8988T (cell line): ENCODE measurements around the gene TACC2.

ENCODE experiments used
- DNase-seq: peaks from one replicate; pipeline ENCODE4 v3.0.0; 2011

Gene TACC2

GRCh38 chr10:122286867-122287266 is 297.9 kb downstream of the TACC2 start:
- DNase-seq = peak; percentile 40

DNA sequence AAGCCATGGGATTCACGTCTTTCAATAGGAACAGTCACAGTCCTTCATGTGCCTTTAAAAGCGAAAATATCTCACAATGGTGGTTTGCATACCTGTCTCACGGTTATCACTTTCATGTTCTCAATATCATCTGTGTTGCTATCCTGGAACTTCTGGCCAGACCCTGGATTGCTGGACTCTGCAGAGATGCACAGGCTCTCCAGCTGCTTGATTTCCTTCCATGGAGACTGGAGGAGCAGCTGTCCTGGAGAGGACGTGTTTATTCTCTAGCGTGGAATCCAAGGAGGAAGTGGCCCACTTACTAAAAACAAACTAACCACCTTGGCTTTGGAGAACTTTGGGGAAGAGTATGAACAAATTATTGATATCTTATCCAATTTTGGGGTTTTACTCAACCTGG is 298.6 kb downstream of the TACC2 start:
- DNase-seq = no peak

DNA sequence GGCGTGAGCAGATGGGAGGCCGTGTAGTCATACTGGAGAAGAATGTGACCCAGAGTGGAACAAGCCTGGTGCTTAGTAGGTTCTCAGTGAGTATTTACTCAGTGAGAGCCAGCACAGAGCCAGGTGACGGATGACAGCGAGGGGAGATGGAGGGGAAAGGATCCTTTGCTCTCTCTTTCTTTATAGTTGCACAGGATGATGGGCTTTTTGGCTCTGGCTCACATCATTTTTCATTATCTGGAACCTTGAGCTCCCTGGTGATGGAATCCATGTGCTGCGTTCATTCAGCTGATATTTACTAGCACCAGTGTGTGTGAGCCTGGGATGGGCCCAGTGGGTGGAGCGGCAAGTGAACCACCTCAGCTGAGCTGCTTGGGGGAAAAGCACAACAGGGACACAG is 299.3 kb downstream of the TACC2 start:
- no peak for DNase-seq

DNA sequence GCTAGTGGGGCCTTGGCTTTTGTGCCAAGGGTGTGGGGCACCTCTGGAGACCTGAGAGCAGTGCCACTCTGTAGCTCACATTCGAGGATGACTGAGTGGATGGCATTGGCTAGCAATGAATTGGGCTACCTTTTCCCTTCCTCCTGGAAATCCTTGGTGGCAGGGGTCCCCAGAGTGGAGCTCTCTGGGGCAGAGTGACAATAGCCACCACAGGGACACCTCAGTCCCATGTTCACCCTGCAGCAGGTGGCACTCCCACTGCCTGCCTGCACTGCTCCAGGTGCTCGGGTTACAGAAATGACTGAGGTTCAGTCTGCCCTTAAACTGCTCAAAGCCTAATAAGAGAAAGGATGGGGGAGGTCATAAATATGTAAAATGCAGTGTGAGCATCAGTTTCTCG is 300.0 kb downstream of the TACC2 start:
- no peak for DNase-seq

DNA sequence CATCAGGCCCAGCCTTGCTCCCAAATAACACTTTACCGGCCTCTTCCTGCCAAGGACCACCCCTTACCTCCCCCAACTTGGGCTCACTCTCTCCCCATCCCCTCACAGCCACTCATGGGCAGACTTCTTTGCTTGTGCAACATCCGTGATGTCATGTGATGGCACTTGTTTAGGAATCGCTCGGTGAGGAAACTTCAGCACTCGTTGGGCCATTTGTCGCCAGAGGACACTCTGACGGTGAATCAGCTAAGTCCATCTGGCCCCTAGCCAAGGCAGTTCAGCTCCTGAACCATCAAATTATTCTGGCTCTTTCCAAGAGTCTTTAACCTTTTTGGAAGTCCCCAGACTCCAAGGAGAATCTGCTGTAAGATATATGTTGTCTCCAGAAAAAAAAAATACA is 301.4 kb downstream of the TACC2 start:
- no peak for DNase-seq

GRCh38 chr10:122290833-122291532 is 302.0 kb downstream of the TACC2 start:
- DNase-seq = no peak

GRCh38 chr10:122291739-122292138 is 302.8 kb downstream of the TACC2 start:
- DNase-seq = no peak

DNA sequence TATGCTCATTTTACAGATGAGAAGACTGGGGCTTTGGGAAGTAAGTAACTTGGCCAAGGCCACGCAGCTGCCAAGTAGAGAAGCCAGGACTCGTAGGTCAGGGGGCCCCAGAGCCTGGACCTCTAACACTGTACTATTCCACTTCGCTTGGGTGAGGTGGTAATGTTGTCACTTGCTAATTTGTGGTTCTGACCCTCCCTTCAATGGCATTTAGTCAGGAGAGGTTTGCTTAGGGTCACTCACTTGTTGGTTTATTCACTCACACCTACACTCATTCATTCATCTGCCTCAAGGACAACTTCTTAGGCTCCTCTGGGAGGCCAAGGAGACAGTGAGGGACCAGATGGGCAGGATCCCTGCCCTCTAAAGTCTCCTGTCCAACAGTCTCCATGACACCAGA is 303.4 kb downstream of the TACC2 start:
- DNase-seq = no peak

DNA sequence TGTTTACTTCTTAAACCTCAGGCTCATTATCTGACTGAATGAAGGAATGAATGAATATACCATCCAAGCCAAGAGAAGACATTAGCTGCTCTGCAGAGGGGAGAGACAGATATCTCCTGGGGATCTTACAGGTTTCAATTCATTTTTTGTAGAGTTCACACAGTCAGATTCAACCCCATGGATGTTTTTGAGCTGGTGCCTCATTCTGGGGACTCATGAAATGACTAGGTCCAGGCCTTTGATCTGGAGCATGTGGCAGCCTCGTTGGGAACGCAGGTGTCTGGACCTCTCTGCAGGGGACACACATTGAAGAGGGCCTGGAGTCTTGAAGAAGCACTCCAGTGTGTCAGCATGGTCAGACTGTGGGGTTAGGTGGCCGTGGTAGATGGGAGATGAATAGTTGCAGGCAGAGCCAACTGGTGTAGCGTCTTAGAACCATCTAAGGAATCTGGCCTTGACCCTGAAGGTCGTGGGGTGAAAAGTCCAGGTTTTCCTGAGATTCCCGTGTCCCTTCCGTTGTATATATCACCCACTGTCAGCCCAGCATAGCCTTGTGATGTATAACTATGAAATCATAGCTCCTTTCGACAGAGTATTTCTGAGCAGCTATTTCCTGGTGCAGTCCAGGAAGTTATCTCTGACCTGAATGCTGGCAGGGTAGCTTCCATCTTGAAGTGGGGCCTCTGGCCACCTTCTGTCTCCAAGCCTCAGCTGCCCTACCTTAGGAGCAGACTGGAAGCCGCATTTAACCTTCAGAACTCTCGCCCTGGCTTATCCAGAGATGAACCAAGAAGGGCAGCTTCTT is 304.4 kb downstream of the TACC2 start:
- DNase-seq = no peak

DNA sequence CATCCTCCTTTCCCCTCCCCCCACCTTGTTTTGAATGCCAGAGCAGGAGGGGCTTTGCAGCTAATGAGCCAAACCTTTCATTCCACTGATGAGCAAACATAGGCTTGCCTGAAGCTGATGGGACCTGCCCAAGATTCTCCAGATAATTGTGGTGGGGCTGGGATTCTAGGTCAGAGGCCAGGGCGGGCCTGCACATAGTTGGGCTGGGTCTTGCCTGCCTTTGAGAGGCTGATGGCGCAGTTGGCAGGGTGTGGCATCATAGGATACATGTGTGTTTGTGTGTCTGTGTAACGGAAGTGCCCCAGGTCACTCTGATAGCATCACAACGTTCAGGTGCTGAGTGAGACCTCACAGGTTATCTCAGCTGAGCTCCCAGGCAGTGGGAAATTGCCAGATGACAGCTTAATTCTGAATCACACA is 305.0 kb downstream of the TACC2 start:
- no peak for DNase-seq

GRCh38 chr10:122294511-122295450 is 305.8 kb downstream of the TACC2 start:
- no peak for DNase-seq

DNA sequence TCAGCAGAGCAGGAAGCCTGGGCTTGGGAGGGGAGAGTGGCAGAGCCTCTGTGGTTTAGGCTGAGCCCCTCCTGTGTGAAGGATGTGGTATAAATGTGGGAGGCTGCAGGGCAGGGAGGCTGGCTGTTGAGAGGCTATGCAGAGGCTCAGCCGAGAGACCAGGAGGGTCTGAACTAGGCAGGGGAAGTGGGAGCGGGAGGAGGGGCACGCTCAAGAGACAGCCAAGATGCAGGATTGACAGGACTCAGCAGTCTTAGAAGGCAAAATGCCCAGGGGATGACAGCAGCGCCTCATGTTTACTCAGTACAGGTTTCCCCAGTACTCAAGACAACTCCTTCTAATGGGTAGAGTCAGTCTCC is 306.5 kb downstream of the TACC2 start:
- DNase-seq = no peak

DNA sequence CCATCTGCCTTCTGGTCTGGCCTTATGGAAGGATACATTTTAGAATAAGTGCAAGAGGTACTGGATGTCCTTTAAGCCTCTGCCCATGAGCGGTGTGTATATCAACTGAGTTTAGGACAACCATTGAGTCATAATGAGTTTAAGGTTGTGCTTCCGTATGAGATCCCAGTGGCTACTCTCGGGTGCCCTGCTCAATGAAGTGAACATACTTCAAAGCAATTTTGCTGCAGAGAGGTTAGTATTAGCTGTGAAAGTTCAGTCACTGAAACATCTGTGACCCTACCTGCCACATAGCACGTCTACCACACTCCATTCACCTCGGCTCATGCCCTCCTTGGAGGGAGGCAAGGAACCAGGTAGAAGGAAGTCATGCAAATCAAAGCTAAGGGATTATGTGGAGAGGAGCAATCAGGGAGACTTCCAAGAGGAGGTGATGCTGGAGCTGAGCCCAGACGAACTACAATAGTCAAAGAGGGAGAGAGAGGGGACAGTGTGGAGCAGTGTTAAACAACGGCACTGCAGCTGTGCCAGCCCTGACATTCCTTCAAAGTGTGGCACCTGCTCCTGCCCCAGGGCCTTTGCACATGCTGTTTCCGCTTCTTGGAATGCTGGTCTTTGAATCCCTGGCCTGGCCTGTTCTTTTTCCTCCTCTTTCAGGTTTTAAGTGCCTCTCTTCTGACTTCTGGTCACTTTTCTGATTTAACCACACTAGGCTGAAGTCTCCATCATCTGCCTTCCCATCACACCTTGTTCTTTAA is 307.6 kb downstream of the TACC2 start:
- DNase-seq = no peak

DNA sequence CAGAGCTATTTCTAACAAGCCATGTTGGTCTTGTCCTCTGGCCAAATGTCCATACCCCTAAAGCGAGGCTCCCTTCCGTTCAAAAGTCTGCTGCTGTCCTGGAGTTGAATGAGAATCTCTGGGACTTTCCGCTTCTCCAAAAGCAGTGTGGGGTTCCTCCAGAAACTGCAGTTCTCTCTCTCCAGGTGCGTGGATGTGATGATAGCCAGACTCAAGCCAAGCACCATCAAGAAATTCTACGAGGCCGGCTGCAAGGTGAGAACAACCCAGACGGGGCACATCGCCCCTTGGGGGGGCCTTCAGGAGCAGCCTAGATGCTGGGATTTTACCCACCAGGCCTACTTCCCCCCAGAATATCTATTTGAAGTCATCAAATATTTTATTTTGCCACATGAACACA is 308.6 kb downstream of the TACC2 start:
- no peak for DNase-seq

DNA sequence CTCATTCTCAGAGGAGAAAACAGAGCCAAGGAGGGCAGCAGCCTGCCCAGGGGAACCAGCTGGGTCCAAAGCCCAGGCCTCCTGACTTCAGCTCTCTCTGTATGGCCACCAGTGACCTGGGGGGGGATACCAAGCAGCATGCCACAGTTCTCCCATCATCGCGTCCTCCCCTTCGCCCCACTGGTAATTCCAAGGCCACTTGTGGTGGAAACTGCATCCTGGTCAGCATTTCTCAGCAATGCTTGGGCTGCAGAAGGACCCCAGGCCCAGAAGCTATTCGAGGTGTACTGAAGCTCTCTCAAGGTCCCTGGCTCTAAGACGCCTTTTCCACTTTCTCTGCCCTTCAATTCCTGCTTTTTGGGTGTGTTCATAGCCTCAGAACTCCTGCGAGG is 309.2 kb downstream of the TACC2 start:
- DNase-seq = no peak

DNA sequence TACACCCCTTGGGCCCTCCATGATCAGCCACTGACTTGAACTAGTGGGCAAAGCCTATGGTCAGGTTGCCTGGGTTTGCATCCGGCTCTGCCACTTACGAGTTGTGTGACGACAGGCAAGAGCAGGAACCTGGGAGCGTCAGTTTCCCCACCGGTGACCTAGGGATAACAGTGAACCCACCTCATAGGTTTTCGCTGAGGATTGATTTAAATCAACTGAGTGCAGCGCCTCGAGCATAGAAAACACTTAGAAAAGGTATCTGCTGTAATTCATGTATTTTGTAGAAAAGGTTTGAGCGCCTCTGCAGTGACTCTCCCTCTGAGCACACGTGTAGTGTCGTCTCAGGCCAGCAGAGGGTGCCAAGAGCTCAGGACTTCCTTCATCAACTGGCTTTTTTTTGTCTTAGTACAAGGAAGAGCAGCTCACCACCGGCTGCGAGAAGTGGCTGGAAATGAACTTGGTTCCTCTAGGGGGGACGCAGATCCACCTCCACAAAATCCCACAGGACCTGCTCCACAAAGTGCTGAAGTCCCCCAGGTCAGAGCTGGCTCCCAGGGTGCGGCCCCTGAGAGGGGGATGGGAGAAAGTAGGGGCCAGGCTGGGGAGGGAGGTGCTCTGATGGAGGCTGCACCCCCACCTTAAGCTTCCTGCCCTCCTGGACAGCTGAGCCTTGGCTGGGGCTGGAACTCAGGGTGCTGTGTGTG is 309.8 kb downstream of the TACC2 start:
- DNase-seq = peak; percentile 64

- DNase-seq = no peak
Measured at GRCh38 chr10:122299423-122300075, 310.6 kb downstream of the TACC2 start.

DNA sequence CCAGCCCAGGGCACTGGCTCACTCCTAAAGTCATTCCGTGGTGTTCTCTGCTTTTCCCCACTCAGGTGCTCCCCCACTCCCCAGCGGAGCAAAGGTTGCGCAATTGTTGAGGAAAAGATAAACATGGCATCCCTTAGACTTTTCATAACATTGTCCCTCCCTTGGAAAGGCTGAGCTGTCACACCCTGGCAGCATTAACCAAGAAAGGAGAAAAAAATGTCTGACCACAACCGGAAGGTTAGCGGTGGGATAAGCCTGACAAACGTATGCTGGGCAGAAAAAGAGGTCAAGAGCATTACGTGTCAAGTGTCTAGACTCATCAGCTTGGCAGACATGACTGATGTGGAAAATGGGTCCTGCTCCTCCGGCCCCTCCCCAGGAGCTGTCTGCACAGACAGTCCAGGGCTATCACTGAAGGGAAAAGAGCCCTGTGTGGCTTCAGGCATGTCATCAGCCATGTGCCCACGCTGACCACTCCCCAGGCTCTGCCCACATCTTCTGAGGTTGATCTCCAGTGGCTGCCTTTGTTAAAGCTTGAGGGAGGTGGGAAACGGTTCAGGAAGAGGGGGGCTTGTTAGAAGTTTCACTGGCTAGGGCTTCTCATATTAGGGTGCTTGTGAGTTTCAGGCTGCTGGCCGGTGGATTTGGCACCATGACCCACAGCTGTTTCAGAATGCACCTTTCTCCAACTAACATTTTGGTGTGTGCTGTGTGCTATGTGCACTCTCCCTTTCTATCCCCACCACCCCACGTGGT is 312.3 kb downstream of the TACC2 start:
- no peak for DNase-seq

DNA sequence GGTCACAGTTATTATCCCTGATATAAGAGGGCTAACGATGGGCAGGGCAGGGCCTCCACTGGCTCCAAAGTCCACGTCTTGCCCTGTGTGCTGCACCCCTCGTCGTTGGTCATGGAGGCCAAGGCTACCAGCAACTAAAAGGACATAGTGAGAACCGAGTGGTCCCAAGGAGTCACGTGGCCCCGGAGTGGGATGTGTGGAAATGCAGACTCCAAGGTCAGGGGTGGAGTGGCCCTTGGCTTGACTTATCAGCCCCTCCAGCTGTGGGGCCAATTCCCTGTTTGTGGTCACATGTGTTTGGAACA is 312.8 kb downstream of the TACC2 start:
- no peak for DNase-seq

DNA sequence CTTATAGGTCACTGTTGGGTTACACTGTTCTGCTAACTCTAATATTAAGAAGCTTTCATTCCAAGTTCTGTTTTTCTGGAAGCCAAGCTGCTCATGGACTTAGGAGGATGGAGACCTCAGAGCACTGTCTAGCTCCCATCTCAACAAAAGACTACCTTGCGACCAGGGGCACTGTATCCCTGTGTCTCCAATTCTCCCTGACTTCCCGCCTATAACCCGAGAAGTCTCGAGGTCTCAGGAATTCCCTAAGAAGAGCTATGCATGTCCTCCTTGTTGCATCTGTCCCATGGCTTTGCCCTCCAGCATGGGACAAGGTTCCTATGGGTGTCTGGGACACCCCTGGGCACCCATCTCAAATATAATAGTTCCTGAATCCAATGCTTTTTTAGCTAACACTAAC is 313.4 kb downstream of the TACC2 start:
- DNase-seq = no peak
